CD4-positive, alpha-beta T cell (primary cell): Measurements from ENCODE around the gene OR2B3. TPM values are rescaled to one million over a fixed set of nuclear protein-coding genes. Genes with fewer than 3 reads are reported as not detected.
"Not testable (repeated sequence)": the region's sequence is repeated elsewhere in the genome, so short reads cannot be mapped to it uniquely, and the experiment has no call there.

ENCODE experiments used
- ATAC-seq: fragments of 200-7000 bp; cut with Tn5 transposase; one replicate; pipeline ENCODE4 v1.10.0; 2022; ENCODE audit warnings: mild to moderate bottlenecking; ENCODE audit not compliant: poor library complexity
- CTCF ChIA-PET: fragments of 350-600 bp; sonication (Branson Sonifier 250); formaldehyde crosslinking; loops from one replicate; lab custom pipeline; 2021; ENCODE audit warnings: antibody characterized with exemption, inconsistent platforms; lab: Charles Lee
- POLR2A ChIA-PET: fragments of 350-600 bp; sonication (Branson Sonifier 250); formaldehyde crosslinking; loops from one replicate; lab custom pipeline; 2021; ENCODE audit warnings: antibody characterized with exemption, inconsistent platforms; lab: Charles Lee
- DNase-seq, 14 experiments: peaks; one replicate each; pipeline ENCODE4 v3.0.0-alpha.2; 2013 to 2020; ENCODE audit warnings: mixed read lengths in 2 of 14
- H3K27ac ChIP-seq, 2 donors: one replicate each; pipeline versions ENCODE4 v1.5.1 to v1.7.0; 2013; ENCODE audit warnings: low read length in 2 of 2, low read depth in 1 of 2, mild to moderate bottlenecking in 1 of 2
- H3K27me3 ChIP-seq, 2 experiments: 1 replicate in 1 of 2; 2 replicates in 1 of 2; pipeline versions ENCODE4 v1.6.1 to v1.7.0; 2013; ENCODE audit warnings: low read length in 2 of 2, control low read depth in 1 of 2, mild to moderate bottlenecking in 1 of 2, moderate library complexity in 1 of 2; ENCODE audit not compliant: insufficient read depth in 2 of 2, control insufficient read depth in 1 of 2
- H3K36me3 ChIP-seq: one replicate; pipeline ENCODE4 v1.6.1; 2013; ENCODE audit warnings: low read length, control low read depth; ENCODE audit not compliant: insufficient read depth
- H3K4me1 ChIP-seq: one replicate; pipeline ENCODE4 v1.6.1; 2013; ENCODE audit warnings: low read length, control low read depth; ENCODE audit not compliant: insufficient read depth
- H3K4me3 ChIP-seq: one replicate; pipeline ENCODE4 v1.5.1; 2013; ENCODE audit warnings: mild to moderate bottlenecking, low read length, moderate library complexity
- H3K9me3 ChIP-seq, 2 experiments: 1 replicate in 1 of 2; 2 replicates in 1 of 2; pipeline versions ENCODE4 v1.6.1 to v1.7.0; 2013; ENCODE audit warnings: low read length in 2 of 2, mild to moderate bottlenecking in 2 of 2, control low read depth in 1 of 2, moderate library complexity in 1 of 2; ENCODE audit not compliant: control insufficient read depth in 1 of 2, insufficient read depth in 1 of 2
- H3K27ac Mint-ChIP-seq: one replicate; pipeline ENCODE4 v1.8.0; 2020; ENCODE audit warnings: mixed read lengths
- H3K27me3 Mint-ChIP-seq: one replicate; pipeline ENCODE4 v1.8.0; 2021; ENCODE audit warnings: mixed read lengths
- H3K36me3 Mint-ChIP-seq: one replicate; pipeline ENCODE4 v1.8.0; 2021; ENCODE audit warnings: low read depth, mixed read lengths
- H3K4me1 Mint-ChIP-seq: one replicate; pipeline ENCODE4 v1.8.0; 2021; ENCODE audit warnings: low read depth, mixed read lengths
- H3K4me3 Mint-ChIP-seq: one replicate; pipeline ENCODE4 v1.8.0; 2020; ENCODE audit warnings: mild to moderate bottlenecking, mixed read lengths
- H3K9me3 Mint-ChIP-seq: one replicate; pipeline ENCODE4 v1.8.0; 2020; ENCODE audit warnings: mixed read lengths
- intact Hi-C, 2 experiments: fragments of 100-400 bp; cut with DNase I in 1 of 2; cut with micrococcal nuclease in 1 of 2; formaldehyde crosslinking; loops; one replicate each; pipeline versions ENCODE4 v1.15.1 to v1.9.0; 2023 to 2025; cut with DNase I, micrococcal nuclease
- total RNA-seq, 174 experiments: library from RNA in 2 of 174; stranded (reverse) in 2 of 174; gene quantifications; one replicate each; pipeline ENCODE4 v1.2.3 and lab custom pipeline; 2021 to 2026
- TF ChIP-seq, protein P1 (sequence below): fragments of 200-600 bp; IDR thresholded peaks from one replicate; pipeline ENCODE4 v1.8.0; 2022; ENCODE audit warnings: antibody characterized with exemption, mild to moderate bottlenecking

OR2B3 gene
- total RNA-seq, 2 experiments from 2014 or later, result not detected

- intact Hi-C loops, result no loop called here
- CTCF ChIA-PET, result no interaction called here
- H3K9me3 ChIP-seq, result peaks cover 0 to 9% of the 10 kb centered on the region in 2 experiments
- no peaks in the 10 kb centered on the region for H3K36me3 ChIP-seq
- Mint-ChIP-seq H3K27me3 (peaks cover 47% of the 10 kb centered on the region), H3K27ac (no peak overlapping the region), H3K9me3 (no peaks in the 10 kb centered on the region), H3K4me1 (no peaks in the 10 kb centered on the region), H3K4me3 (no peak overlapping the region), H3K36me3 (no peaks in the 10 kb centered on the region)
- no peaks in the 10 kb centered on the region for H3K4me1 ChIP-seq
- H3K27ac ChIP-seq, result no peak overlapping the region
- peaks cover 0 to 16% of the 10 kb centered on the region in 2 experiments for H3K27me3 ChIP-seq
- DNase-seq, result no peak
- POLR2A ChIA-PET, result no interaction called here
- ATAC-seq, result no peak
- TF ChIP-seq, protein P1, sequence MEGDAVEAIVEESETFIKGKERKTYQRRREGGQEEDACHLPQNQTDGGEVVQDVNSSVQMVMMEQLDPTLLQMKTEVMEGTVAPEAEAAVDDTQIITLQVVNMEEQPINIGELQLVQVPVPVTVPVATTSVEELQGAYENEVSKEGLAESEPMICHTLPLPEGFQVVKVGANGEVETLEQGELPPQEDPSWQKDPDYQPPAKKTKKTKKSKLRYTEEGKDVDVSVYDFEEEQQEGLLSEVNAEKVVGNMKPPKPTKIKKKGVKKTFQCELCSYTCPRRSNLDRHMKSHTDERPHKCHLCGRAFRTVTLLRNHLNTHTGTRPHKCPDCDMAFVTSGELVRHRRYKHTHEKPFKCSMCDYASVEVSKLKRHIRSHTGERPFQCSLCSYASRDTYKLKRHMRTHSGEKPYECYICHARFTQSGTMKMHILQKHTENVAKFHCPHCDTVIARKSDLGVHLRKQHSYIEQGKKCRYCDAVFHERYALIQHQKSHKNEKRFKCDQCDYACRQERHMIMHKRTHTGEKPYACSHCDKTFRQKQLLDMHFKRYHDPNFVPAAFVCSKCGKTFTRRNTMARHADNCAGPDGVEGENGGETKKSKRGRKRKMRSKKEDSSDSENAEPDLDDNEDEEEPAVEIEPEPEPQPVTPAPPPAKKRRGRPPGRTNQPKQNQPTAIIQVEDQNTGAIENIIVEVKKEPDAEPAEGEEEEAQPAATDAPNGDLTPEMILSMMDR, result no peak
- H3K4me3 ChIP-seq, result no peak overlapping the region
Measured at GRCh38 chr6:29129326-29130012, 42.4 kb upstream of the OR2B3 start.

GRCh38 chr6:29114964-29115363 lies 27.9 kb upstream of the OR2B3 start:
- H3K9me3 Mint-ChIP-seq, H3K36me3 Mint-ChIP-seq, H3K27ac ChIP-seq, H3K4me1 Mint-ChIP-seq, H3K9me3 ChIP-seq, ATAC-seq, H3K27ac Mint-ChIP-seq, DNase-seq, intact Hi-C loops, H3K4me3 ChIP-seq, H3K4me1 ChIP-seq, POLR2A ChIA-PET, H3K4me3 Mint-ChIP-seq, H3K36me3 ChIP-seq: not testable (repeated sequence)
- peaks cover 9 to 15% of the 10 kb centered on the region in 2 experiments for H3K27me3 ChIP-seq
- H3K27me3 Mint-ChIP-seq, result peaks cover 56% of the 10 kb centered on the region
- CTCF ChIA-PET, result interaction anchor here (0.6 kb wide), 1 partner anchor 59 kb away, joined by 3 read pairs; no protein-coding TSS in a partner anchor

DNA sequence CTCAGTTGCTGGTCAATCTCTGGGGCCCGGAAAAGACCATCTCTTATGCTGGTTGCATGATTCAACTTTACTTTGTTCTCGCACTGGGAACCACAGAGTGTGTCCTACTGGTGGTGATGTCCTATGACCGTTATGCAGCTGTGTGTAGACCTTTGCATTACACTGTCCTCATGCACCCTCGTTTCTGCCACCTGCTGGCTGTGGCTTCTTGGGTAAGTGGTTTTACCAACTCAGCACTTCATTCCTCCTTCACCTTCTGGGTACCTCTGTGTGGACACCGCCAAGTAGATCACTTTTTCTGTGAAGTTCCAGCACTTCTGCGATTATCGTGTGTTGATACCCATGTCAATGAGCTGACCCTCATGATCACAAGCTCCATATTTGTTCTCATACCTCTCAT lies 25.0 kb upstream of the OR2B3 start:
- peaks cover 9 to 18% of the 10 kb centered on the region in 2 experiments for H3K27me3 ChIP-seq
- no peak overlapping the region for H3K4me3 ChIP-seq
- no peak overlapping the region for H3K27ac Mint-ChIP-seq
- intact Hi-C loops, result no loop called here
- no peaks in the 10 kb centered on the region for H3K9me3 Mint-ChIP-seq
- peaks cover 51% of the 10 kb centered on the region for H3K27me3 Mint-ChIP-seq
- no peaks in the 10 kb centered on the region for H3K4me1 Mint-ChIP-seq
- DNase-seq (peak in 3 of 14 experiments; percentile 4 to 17 (median 5)), ATAC-seq (no peak)
- POLR2A ChIA-PET, result no interaction called here
- H3K4me3 Mint-ChIP-seq, result no peak overlapping the region
- TF ChIP-seq, protein P1, result no peak
- no peaks in the 10 kb centered on the region for H3K4me1 ChIP-seq
- no peaks in the 10 kb centered on the region for H3K36me3 Mint-ChIP-seq
- no peaks in the 10 kb centered on the region for H3K36me3 ChIP-seq
- H3K9me3 ChIP-seq, result peaks cover 0 to 3% of the 10 kb centered on the region in 2 experiments
- no peak overlapping the region for H3K27ac ChIP-seq
- CTCF ChIA-PET, result no interaction called here

- Mint-ChIP-seq H3K36me3 (no peaks in the 10 kb centered on the region), H3K27ac (no peak within 1 kb of the TSS), H3K4me1 (no peaks in the 10 kb centered on the region), H3K27me3 (peaks cover 64% of the 10 kb centered on the region), H3K4me3 (no peak within 1 kb of the TSS), H3K9me3 (no peaks in the 10 kb centered on the region)
- H3K36me3 ChIP-seq, result no peaks in the 10 kb centered on the region
- no peak within 1 kb of the TSS for H3K4me3 ChIP-seq
- H3K27me3 ChIP-seq, result peaks cover 11% of the 10 kb centered on the region in 2 experiments
- no peaks in the 10 kb centered on the region for H3K9me3 ChIP-seq
- ATAC-seq, result no peak
- TF ChIP-seq, protein P1, result no peak
- CTCF ChIA-PET, result no interaction called here
- H3K4me1 ChIP-seq, result no peaks in the 10 kb centered on the region
- POLR2A ChIA-PET, result no interaction called here
- intact Hi-C loops, result no loop called here
- DNase-seq, result no peak
- no peak within 1 kb of the TSS for H3K27ac ChIP-seq
Measured at GRCh38 chr6:29107758-29108157, 20.6 kb upstream of the OR2B3 start, which contains the start of gene OR2J3. TSS of gene OR2J3 (plus strand) at chr6:29108058. CDS start at chr6:29111891, 3,833 bp downstream.
